ENCODE measurements around the gene KRTAP5-8. TPM values are rescaled to one million over a fixed set of nuclear protein-coding genes. Genes with fewer than 3 reads are reported as not detected.

Gene KRTAP5-8
- total and polyA plus RNA-seq, 2 experiments from 2014 or later, result not detected

- Histone ChIP-seq H3K36me3 (replicated peaks; ENCODE audit: insufficient read depth, low read depth) (no peaks in the 10 kb centered on the region), H3K9me3 (ENCODE audit: low read depth) (no peaks in the 10 kb centered on the region), H3K4me1 (ENCODE audit: insufficient read depth) (no peaks in the 10 kb centered on the region), H3K4me2 (no peak overlapping the region), H3K27ac (no peak overlapping the region), H4K20me1 (ENCODE audit: insufficient read depth, poor library complexity, severe bottlenecking) (no peaks in the 10 kb centered on the region), H3K79me2 (no peaks in the 10 kb centered on the region), H3K27me3 (no peaks in the 10 kb centered on the region), H2AFZ (no peak overlapping the region), H3K9me2 (replicated peaks; ENCODE audit: insufficient read depth) (no peaks in the 10 kb centered on the region), H3K4me3 (no peak overlapping the region)
- WGBS (ENCODE audit: low lambda C conversion rate, missing lambda C conversion rate), result 97% methylated on average over 46 of the region's 55 CpGs
- no peak for DNase-seq (ENCODE audit: low spot score)
- no peak for TF ChIP-seq EZH2 (IDR thresholded peaks at IDR 0.05; ENCODE audit: borderline replicate concordance)
- TF ChIP-seq EZH2phosphoT487 (IDR thresholded peaks at IDR 0.05; ENCODE audit: low read depth, severe bottlenecking, unreplicated experiment), result no peak
- TF ChIP-seq CTCF (IDR thresholded peaks at IDR 0.05; ENCODE audit: poor library complexity), result no peak
These were observed 19.0 kb upstream of the KRTAP5-8 start for GRCh38 chr11:71518506-71519471.

GRCh38 chr11:71519546-71519945, 18.3 kb upstream of the KRTAP5-8 start:
- no peaks in the 10 kb centered on the region for H3K79me2 ChIP-seq

GRCh38 chr11:71525188-71525937, 12.5 kb upstream of the KRTAP5-8 start:
- no peak for DNase-seq (ENCODE audit: low spot score)
- no peak overlapping the region for H2AFZ ChIP-seq
- H3K4me1 ChIP-seq (ENCODE audit: insufficient read depth), result peaks cover 4% of the 10 kb centered on the region
- H3K4me2 ChIP-seq, result no peak overlapping the region
- H3K79me2 ChIP-seq, result no peaks in the 10 kb centered on the region
- H3K27me3 ChIP-seq, result no peaks in the 10 kb centered on the region
- H3K4me3 ChIP-seq, result no peak overlapping the region
- no peaks in the 10 kb centered on the region for H4K20me1 ChIP-seq (ENCODE audit: insufficient read depth, poor library complexity, severe bottlenecking)
- no peaks in the 10 kb centered on the region for H3K36me3 ChIP-seq (replicated peaks; ENCODE audit: insufficient read depth, low read depth)
- no peak for TF ChIP-seq CTCF (IDR thresholded peaks at IDR 0.05; ENCODE audit: poor library complexity)
- no peak for TF ChIP-seq EZH2phosphoT487 (IDR thresholded peaks at IDR 0.05; ENCODE audit: low read depth, severe bottlenecking, unreplicated experiment)
- TF ChIP-seq EZH2 (IDR thresholded peaks at IDR 0.05; ENCODE audit: borderline replicate concordance), result no peak
- H3K27ac ChIP-seq, result no peak overlapping the region
- H3K9me2 ChIP-seq (replicated peaks; ENCODE audit: insufficient read depth), result no peaks in the 10 kb centered on the region
- 77% methylated on average over 3 of the region's 3 CpGs for WGBS (ENCODE audit: low lambda C conversion rate, missing lambda C conversion rate)
- no peaks in the 10 kb centered on the region for H3K9me3 ChIP-seq (ENCODE audit: low read depth)

More at GRCh38 chr11:71519546-71519945, 18.3 kb upstream of the KRTAP5-8 start:
- Histone ChIP-seq H3K9me2 (replicated peaks; ENCODE audit: insufficient read depth) (no peaks in the 10 kb centered on the region), H3K4me1 (ENCODE audit: insufficient read depth) (no peaks in the 10 kb centered on the region), H3K4me3 (no peak overlapping the region), H2AFZ (no peak overlapping the region), H3K9me3 (ENCODE audit: low read depth) (no peaks in the 10 kb centered on the region), H4K20me1 (ENCODE audit: insufficient read depth, poor library complexity, severe bottlenecking) (no peaks in the 10 kb centered on the region), H3K27ac (no peak overlapping the region), H3K27me3 (no peaks in the 10 kb centered on the region), H3K4me2 (no peak overlapping the region), H3K36me3 (replicated peaks; ENCODE audit: insufficient read depth, low read depth) (no peaks in the 10 kb centered on the region)
- DNase-seq (ENCODE audit: low spot score), result no peak
- TF ChIP-seq EZH2 (IDR thresholded peaks at IDR 0.05; ENCODE audit: borderline replicate concordance), result no peak
- 68% methylated on average over 10 of the region's 10 CpGs for WGBS (ENCODE audit: low lambda C conversion rate, missing lambda C conversion rate)
